Midbrain (tissue), 1 donor: ENCODE results near the gene KCNF1.
A peak's percentile ranks its signal among the peaks of the same experiment; 100 is the strongest.

Experiments
- DNase-seq: peaks from one replicate; lab custom pipeline; 2025; lab: John Stamatoyannopoulos, UW

KCNF1 gene

GRCh38 chr2:10879624-10880585 lies 31.8 kb upstream of the KCNF1 start:
- DNase-seq, result no peak

- DNase-seq, result no peak
Observed at GRCh38 chr2:10880586-10881321, 31.0 kb upstream of the KCNF1 start.

GRCh38 chr2:10882568-10882967 lies 29.2 kb upstream of the KCNF1 start:
- DNase-seq, result no peak

GRCh38 chr2:10883066-10883465 lies 28.7 kb upstream of the KCNF1 start:
- no peak for DNase-seq

GRCh38 chr2:10883801-10884478 lies 27.8 kb upstream of the KCNF1 start:
- peak; percentile 33 for DNase-seq

- DNase-seq, result no peak
Observed at GRCh38 chr2:10884574-10884975, 27.2 kb upstream of the KCNF1 start.

- no peak for DNase-seq
Observed at GRCh38 chr2:10885094-10885860, 26.5 kb upstream of the KCNF1 start.

- DNase-seq, result no peak
Observed at GRCh38 chr2:10887476-10887875, 24.3 kb upstream of the KCNF1 start.

- no peak for DNase-seq
Observed at GRCh38 chr2:10889651-10890215, 22.0 kb upstream of the KCNF1 start.

- DNase-seq, result no peak
Observed at GRCh38 chr2:10890706-10891270, 20.9 kb upstream of the KCNF1 start.

- DNase-seq, result no peak
Observed at GRCh38 chr2:10891390-10891789, 20.3 kb upstream of the KCNF1 start.

- DNase-seq, result no peak
Observed at GRCh38 chr2:10891848-10892247, 19.9 kb upstream of the KCNF1 start.

- DNase-seq, result no peak
Observed at GRCh38 chr2:10892316-10892715, 19.4 kb upstream of the KCNF1 start.

- DNase-seq, result no peak
Observed at GRCh38 chr2:10892796-10893350, 18.9 kb upstream of the KCNF1 start.

- DNase-seq, result no peak
Observed at GRCh38 chr2:10894264-10894935, 17.3 kb upstream of the KCNF1 start.

GRCh38 chr2:10895231-10895630 lies 16.5 kb upstream of the KCNF1 start:
- no peak for DNase-seq

GRCh38 chr2:10897956-10898355 lies 13.8 kb upstream of the KCNF1 start:
- no peak for DNase-seq

GRCh38 chr2:10900216-10901109 lies 11.3 kb upstream of the KCNF1 start:
- no peak for DNase-seq
